Aorta (tissue), 5 donors: ENCODE results near the gene PROSER3. TPM values are rescaled to one million over a fixed set of nuclear protein-coding genes. Genes with fewer than 3 reads are reported as not detected.
"Not testable (repeated sequence)": the region's sequence is repeated elsewhere in the genome, so short reads cannot be mapped to it uniquely, and the experiment has no call there.

Source experiments
- ATAC-seq: fragments of 200-7000 bp; cut with Tn5 transposase; one replicate; pipeline ENCODE4 v1.9.1; 2022; ENCODE audit warnings: moderate library complexity; ENCODE audit not compliant: low FRiP score
- DNase-seq, 2 donors: peaks; one replicate each; pipeline ENCODE4 v3.0.0-alpha.2; 2020
- H3K27ac ChIP-seq, 2 donors: one replicate each; pipeline ENCODE4 v1.5.1; 2013; ENCODE audit warnings: low read length in 2 of 2, mild to moderate bottlenecking in 2 of 2, moderate library complexity in 2 of 2, control low read depth in 1 of 2, inconsistent platforms in 1 of 2, low read depth in 1 of 2
- H3K27me3 ChIP-seq, 2 donors: one replicate each; pipeline ENCODE4 v1.6.1; 2013; ENCODE audit warnings: control low read depth in 1 of 2, low read length in 1 of 2, mild to moderate bottlenecking in 1 of 2, moderate library complexity in 1 of 2; ENCODE audit not compliant: insufficient read depth in 2 of 2, control insufficient read depth in 1 of 2
- H3K36me3 ChIP-seq, 2 donors: one replicate each; pipeline ENCODE4 v1.6.1; 2013; ENCODE audit warnings: control low read depth in 1 of 2, low read length in 1 of 2, mild to moderate bottlenecking in 1 of 2; ENCODE audit not compliant: insufficient read depth in 2 of 2, control insufficient read depth in 1 of 2
- H3K4me1 ChIP-seq, 2 donors: one replicate each; pipeline ENCODE4 v1.6.1; 2013; ENCODE audit warnings: low read length in 2 of 2, control low read depth in 1 of 2, mild to moderate bottlenecking in 1 of 2, moderate library complexity in 1 of 2; ENCODE audit not compliant: insufficient read depth in 2 of 2, control insufficient read depth in 1 of 2
- H3K4me3 ChIP-seq, 2 donors: one replicate each; pipeline ENCODE4 v1.5.1; 2013; ENCODE audit warnings: low read length in 2 of 2, control low read depth in 1 of 2, mild to moderate bottlenecking in 1 of 2
- H3K9me3 ChIP-seq: one replicate; pipeline ENCODE4 v1.6.1; 2013; ENCODE audit warnings: mild to moderate bottlenecking, low read length; ENCODE audit not compliant: control insufficient read depth
- WGBS, 2 donors: extraction: QIAGEN DNeasy Blood & Tissue Kit; methylation state at CpG; one replicate each; pipeline ENCODE4 v1.1.7; 2013; 5-methylcytosine and 5-hydroxymethylcytosine counted together
- intact Hi-C, 2 donors: fragments of 100-400 bp; cut with DNase I; formaldehyde crosslinking; loops; one replicate each; pipeline versions ENCODE4 v1.14.2 to v1.15.0; 2022
- polyA plus RNA-seq, 2 donors: library from polyadenylated mRNA; stranded (reverse); fragments of 200-250 nt; gene quantifications; one replicate each; pipeline ENCODE4 v1.2.3, GENCODE V29; 2013
- total RNA-seq, 2 donors: library from RNA; stranded (reverse); fragmentation: NEBNext Ultra II Directional; extraction: Animal tissue kit (Norgen Biotek cat#: 25700); gene quantifications; one replicate each; pipeline ENCODE4 v1.2.1, GENCODE V29; 2021
- donor health status: healthy with polysubstance abuse.
- donor health status: Bipolar disorder and iron deficiency.
- donor health status: DM: no; HTN: no; CAD: no.
- donor health status: DM: no; HTN: no; CAD: no.
- donor health status: DM: yes; HTN: yes; CAD: no.

PROSER3 gene
- total and polyA plus RNA-seq, 4 donors, result 4.1 to 19.6 (median 18.7) TPM

DNA sequence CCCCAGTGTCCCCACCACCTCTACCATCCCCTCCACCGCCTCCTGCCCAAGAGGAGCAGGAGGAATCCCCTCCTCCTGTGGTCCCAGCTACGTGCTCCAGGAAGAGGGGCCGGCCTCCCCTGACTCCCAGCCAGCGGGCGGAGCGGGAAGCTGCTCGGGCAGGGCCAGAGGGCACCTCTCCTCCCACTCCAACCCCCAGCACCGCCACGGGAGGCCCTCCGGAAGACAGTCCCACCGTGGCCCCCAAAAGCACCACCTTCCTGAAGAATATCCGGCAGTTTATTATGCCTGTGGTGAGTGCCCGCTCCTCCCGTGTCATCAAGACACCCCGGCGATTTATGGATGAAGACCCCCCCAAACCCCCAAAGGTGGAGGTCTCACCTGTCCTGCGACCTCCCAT lies 37.3 kb upstream of the PROSER3 start:
- Histone ChIP-seq H3K36me3 (peaks cover 0 to 20% of the 10 kb centered on the region in 2 donors), H3K9me3 (no peaks in the 10 kb centered on the region), H3K27ac (no peak overlapping the region), H3K27me3 (no peaks in the 10 kb centered on the region), H3K4me3 (no peak overlapping the region), H3K4me1 (no peaks in the 10 kb centered on the region)
- DNase-seq, result no peak
- intact Hi-C loops, result loop anchor here in 1 of 2 donors (5.0 kb wide), 1 partner anchor 563 kb away; no protein-coding TSS in a partner anchor
- ATAC-seq, result no peak
- WGBS, 2 donors, result 85 to 87% methylated on average over 16 to 17 of the region's 17 CpGs

DNA sequence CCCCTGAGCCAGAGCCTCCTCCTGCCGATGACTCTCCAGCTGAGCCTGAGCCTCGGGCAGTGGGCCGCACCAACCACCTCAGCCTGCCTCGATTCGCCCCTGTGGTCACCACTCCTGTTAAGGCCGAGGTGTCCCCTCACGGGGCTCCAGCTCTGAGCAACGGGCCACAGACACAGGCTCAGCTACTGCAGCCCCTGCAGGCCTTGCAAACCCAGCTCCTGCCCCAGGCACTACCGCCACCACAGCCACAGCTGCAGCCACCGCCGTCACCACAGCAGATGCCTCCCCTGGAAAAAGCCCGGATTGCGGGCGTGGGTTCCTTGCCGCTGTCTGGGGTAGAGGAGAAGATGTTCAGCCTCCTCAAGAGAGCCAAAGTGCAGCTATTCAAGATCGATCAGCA lies 36.6 kb upstream of the PROSER3 start:
- Histone ChIP-seq H3K27me3 (no peaks in the 10 kb centered on the region), H3K4me3 (no peak overlapping the region), H3K9me3 (no peaks in the 10 kb centered on the region), H3K36me3 (peaks cover 0 to 20% of the 10 kb centered on the region in 2 donors), H3K4me1 (no peaks in the 10 kb centered on the region), H3K27ac (no peak overlapping the region)
- 90 to 93% methylated on average over 16 of the region's 16 CpGs for WGBS, 2 donors
- ATAC-seq (no peak), DNase-seq (no peak)
- intact Hi-C loops, result loop anchor here in 1 of 2 donors (5.0 kb wide), 1 partner anchor 564 kb away; no protein-coding TSS in a partner anchor

- Histone ChIP-seq H3K4me1 (no peaks in the 10 kb centered on the region), H3K27me3 (no peaks in the 10 kb centered on the region), H3K36me3 (peaks cover 0 to 22% of the 10 kb centered on the region in 2 donors), H3K27ac (no peak overlapping the region), H3K4me3 (no peak overlapping the region), H3K9me3 (no peaks in the 10 kb centered on the region)
- DNase-seq (no peak), ATAC-seq (no peak)
- intact Hi-C loops, result loop anchor here in 1 of 2 donors (5.0 kb wide), 1 partner anchor 565 kb away; no protein-coding TSS in a partner anchor
- 94 to 97% methylated on average over 14 of the region's 14 CpGs for WGBS, 2 donors
Observed at GRCh38 chr19:35722461-35722860, 35.5 kb upstream of the PROSER3 start.

- WGBS, 2 donors, result 91% methylated on average over 16 of the region's 16 CpGs
- H3K27ac ChIP-seq, result no peak overlapping the region
- H3K4me1 ChIP-seq, result no peaks in the 10 kb centered on the region
- H3K9me3 ChIP-seq, result no peaks in the 10 kb centered on the region
- H3K36me3 ChIP-seq, result peaks cover 0 to 22% of the 10 kb centered on the region in 2 donors
- no peak overlapping the region for H3K4me3 ChIP-seq
- intact Hi-C loops, result loop anchor here in 1 of 2 donors (5.0 kb wide), 1 partner anchor 566 kb away; no protein-coding TSS in a partner anchor
- H3K27me3 ChIP-seq, result no peaks in the 10 kb centered on the region
- DNase-seq (no peak), ATAC-seq (no peak)
Observed at GRCh38 chr19:35722897-35723296, 35.1 kb upstream of the PROSER3 start.

DNA sequence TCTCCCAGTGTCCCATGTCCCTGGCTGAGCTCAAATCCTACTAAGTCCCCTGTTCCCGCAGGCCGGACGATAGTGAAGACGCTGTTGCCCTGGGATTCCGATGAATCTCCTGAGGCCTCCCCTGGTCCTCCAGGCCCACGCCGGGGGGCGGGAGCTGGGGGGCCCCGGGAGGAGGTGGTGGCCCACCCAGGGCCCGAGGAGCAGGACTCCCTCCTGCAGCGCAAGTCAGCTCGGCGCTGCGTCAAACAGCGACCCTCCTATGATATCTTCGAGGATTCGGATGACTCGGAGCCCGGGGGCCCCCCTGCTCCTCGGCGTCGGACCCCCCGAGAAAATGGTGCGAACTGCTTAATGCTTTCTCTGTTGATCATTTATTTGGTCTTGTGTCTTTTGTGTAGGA lies 34.3 kb upstream of the PROSER3 start:
- Histone ChIP-seq H3K4me1 (no peaks in the 10 kb centered on the region), H3K36me3 (peaks cover 0 to 22% of the 10 kb centered on the region in 2 donors), H3K27ac (no peak overlapping the region), H3K4me3 (no peak overlapping the region), H3K9me3 (no peaks in the 10 kb centered on the region), H3K27me3 (no peaks in the 10 kb centered on the region)
- intact Hi-C loops, result loop anchor here in 1 of 2 donors (5.0 kb wide), 1 partner anchor 566 kb away; no protein-coding TSS in a partner anchor
- 93 to 95% methylated on average over 24 of the region's 24 CpGs for WGBS, 2 donors
- DNase-seq (no peak), ATAC-seq (no peak)

GRCh38 chr19:35724132-35724531 lies 33.8 kb upstream of the PROSER3 start:
- H3K27me3 ChIP-seq, ATAC-seq, H3K27ac ChIP-seq, H3K9me3 ChIP-seq, H3K4me3 ChIP-seq, H3K4me1 ChIP-seq, DNase-seq: not testable (repeated sequence)
- H3K36me3 ChIP-seq, result peaks cover 0 to 24% of the 10 kb centered on the region in 2 donors
- intact Hi-C loops, result loop anchor here in 1 of 2 donors (5.0 kb wide), 1 partner anchor 567 kb away; no protein-coding TSS in a partner anchor
- 96 to 98% methylated on average over 7 of the region's 7 CpGs for WGBS, 2 donors

DNA sequence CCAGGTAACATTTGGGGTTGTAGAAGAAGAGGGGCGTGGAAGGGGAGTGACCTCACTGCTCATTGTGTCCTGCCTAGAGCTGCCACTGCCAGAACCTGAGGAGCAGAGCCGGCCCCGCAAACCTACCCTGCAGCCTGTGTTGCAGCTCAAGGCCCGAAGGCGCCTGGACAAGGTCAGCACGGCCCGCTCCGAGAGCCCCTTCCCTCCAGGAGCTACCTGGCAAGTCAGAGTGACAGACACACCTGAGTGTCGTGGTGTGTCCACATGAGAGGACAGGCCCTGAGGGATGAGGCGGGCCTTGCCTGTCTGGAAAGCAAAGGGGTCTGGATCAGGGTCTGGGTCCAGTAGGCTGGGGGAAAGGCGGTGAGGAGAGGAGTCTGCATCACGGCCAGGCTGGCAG lies 33.4 kb upstream of the PROSER3 start:
- H3K4me1 ChIP-seq, result no peaks in the 10 kb centered on the region
- ATAC-seq (no peak), DNase-seq (no peak)
- intact Hi-C loops, result loop anchor here in 1 of 2 donors (5.0 kb wide), 1 partner anchor 567 kb away; no protein-coding TSS in a partner anchor
- 94 to 95% methylated on average over 12 of the region's 12 CpGs for WGBS, 2 donors
- peaks cover 0 to 24% of the 10 kb centered on the region in 2 donors for H3K36me3 ChIP-seq
- H3K27me3 ChIP-seq, result no peaks in the 10 kb centered on the region
- H3K9me3 ChIP-seq, result no peaks in the 10 kb centered on the region
- H3K27ac ChIP-seq, result no peak overlapping the region
- no peak overlapping the region for H3K4me3 ChIP-seq

DNA sequence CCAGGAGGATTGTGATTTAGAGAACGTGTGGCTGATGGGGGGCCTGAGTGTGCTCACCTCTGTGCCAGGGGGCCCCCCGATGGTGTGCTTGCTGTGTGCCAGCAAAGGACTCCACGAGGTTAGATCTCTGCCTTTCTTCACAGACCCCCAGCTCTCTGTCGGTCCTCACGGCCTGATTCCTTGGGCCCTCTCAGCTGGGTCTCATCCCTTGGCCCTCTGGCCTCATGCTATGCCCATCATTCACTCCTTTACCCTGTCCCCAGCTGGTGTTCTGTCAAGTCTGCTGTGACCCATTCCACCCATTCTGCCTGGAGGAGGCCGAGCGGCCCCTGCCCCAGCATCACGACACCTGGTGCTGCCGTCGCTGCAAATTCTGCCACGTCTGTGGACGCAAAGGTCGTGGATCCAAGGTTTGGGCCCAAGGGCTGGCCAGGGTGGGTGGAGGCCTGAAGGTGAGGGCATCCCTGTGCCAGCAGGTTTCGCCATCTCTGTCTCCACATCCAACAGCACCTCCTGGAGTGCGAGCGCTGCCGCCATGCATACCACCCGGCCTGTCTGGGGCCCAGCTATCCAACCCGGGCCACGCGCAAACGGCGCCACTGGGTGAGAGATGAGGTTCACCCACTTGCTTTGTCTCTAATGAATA lies 32.6 kb upstream of the PROSER3 start:
- 91 to 92% methylated on average over 23 of the region's 23 CpGs for WGBS, 2 donors
- Histone ChIP-seq H3K36me3 (peaks cover 0 to 29% of the 10 kb centered on the region in 2 donors), H3K4me3 (no peak overlapping the region), H3K4me1 (no peaks in the 10 kb centered on the region), H3K27me3 (no peaks in the 10 kb centered on the region), H3K9me3 (no peaks in the 10 kb centered on the region), H3K27ac (no peak overlapping the region)
- DNase-seq (no peak), ATAC-seq (no peak)
- intact Hi-C loops, result no loop called here
